OCI-LY1 (cell line): ENCODE data around the gene EXPH5.
"Not testable (repeated sequence)": the region's sequence is repeated elsewhere in the genome, so short reads cannot be mapped to it uniquely, and the experiment has no call there.

ENCODE experiments used
- H2AFZ ChIP-seq: fragments of 200-600 bp; sonication (generic), shearing (Covaris generic); 2 replicates; pipeline ENCODE4 v1.6.0; 2014; ENCODE audit warnings: antibody characterized with exemption, mild to moderate bottlenecking, low read length
- H3F3A ChIP-seq: fragments of 200-600 bp; sonication (generic), shearing (Covaris generic); 2 replicates; pipeline ENCODE4 v1.6.0; 2014; ENCODE audit warnings: mild to moderate bottlenecking, antibody characterized with exemption, low read length, moderate library complexity; ENCODE audit not compliant: insufficient read depth
- H3K27ac ChIP-seq: fragments of 200-600 bp; sonication (generic); 2 replicates; pipeline ENCODE4 v1.5.1; 2014; ENCODE audit warnings: low read length, mixed run types, mild to moderate bottlenecking, low read depth; ENCODE audit not compliant: poor library complexity, severe bottlenecking
- H3K27me3 ChIP-seq: fragments of 200-600 bp; sonication (generic); 2 replicates; pipeline ENCODE4 v1.6.0; 2014; ENCODE audit warnings: antibody characterized with exemption, mild to moderate bottlenecking, low read length, moderate library complexity; ENCODE audit not compliant: insufficient read depth
- H3K36me3 ChIP-seq: fragments of 200-600 bp; sonication (generic); 2 replicates; pipeline ENCODE4 v1.6.1; 2014; ENCODE audit warnings: mild to moderate bottlenecking, antibody characterized with exemption, low read length, moderate library complexity, mixed read lengths; ENCODE audit not compliant: insufficient read depth
- H3K4me1 ChIP-seq: fragments of 200-600 bp; sonication (generic); 2 replicates; pipeline ENCODE4 v1.5.1; 2014; ENCODE audit warnings: mild to moderate bottlenecking, low read length, moderate library complexity; ENCODE audit not compliant: insufficient read depth, severe bottlenecking
- H3K4me2 ChIP-seq: fragments of 200-600 bp; sonication (generic), shearing (Covaris generic); 2 replicates; pipeline ENCODE4 v1.6.1; 2014; ENCODE audit warnings: low read length
- H3K4me3 ChIP-seq: fragments of 200-600 bp; sonication (generic); 2 replicates; pipeline ENCODE4 v1.5.1; 2014; ENCODE audit warnings: low read length, low read depth, mild to moderate bottlenecking, mixed read lengths; ENCODE audit not compliant: poor library complexity, severe bottlenecking
- H3K79me2 ChIP-seq: fragments of 200-600 bp; shearing (Covaris generic); 2 replicates; pipeline ENCODE4 v1.6.1; 2016; ENCODE audit warnings: mixed run types, low read length, mixed read lengths; ENCODE audit not compliant: insufficient read depth
- H3K9ac ChIP-seq: fragments of 200-600 bp; sonication (generic), shearing (Covaris generic); 2 replicates; pipeline ENCODE4 v1.6.1; 2014; ENCODE audit warnings: mild to moderate bottlenecking, low read length, mixed read lengths
- H3K9me2 ChIP-seq: fragments of 200-600 bp; sonication (generic), shearing (Covaris generic); 2 replicates; pipeline ENCODE4 v1.6.1; 2014; ENCODE audit warnings: low read depth, mild to moderate bottlenecking, low read length, mixed read lengths
- H3K9me3 ChIP-seq: fragments of 200-600 bp; shearing (Covaris generic); 2 replicates; pipeline ENCODE4 v1.6.1; 2014; ENCODE audit warnings: low read length, mixed read lengths
- H4K20me1 ChIP-seq: fragments of 200-600 bp; sonication (generic), shearing (Covaris generic); 2 replicates; pipeline ENCODE4 v1.6.0; 2016; ENCODE audit warnings: mild to moderate bottlenecking, low read length; ENCODE audit not compliant: insufficient read depth
- CTCF ChIP-seq: fragments of 200-600 bp; sonication (generic), shearing (Covaris generic); IDR thresholded peaks from 2 replicates; pipeline ENCODE4 v1.5.1; 2017; ENCODE audit warnings: mild to moderate bottlenecking, antibody characterized with exemption, low read length, moderate library complexity, mixed read lengths
- EZH2 ChIP-seq: fragments of 200-600 bp; sonication (generic), shearing (Covaris generic); IDR thresholded peaks from 2 replicates; pipeline ENCODE4 v1.8.0; 2017; ENCODE audit warnings: borderline replicate concordance, mixed run types, mild to moderate bottlenecking, antibody characterized with exemption, low read length, moderate library complexity, mixed read lengths

Gene EXPH5

GRCh38 chr11:108589136-108589535, 4.4 kb downstream of the EXPH5 start:
- Histone ChIP-seq H3K27me3 (peaks cover 9% of the 10 kb centered on the region; the same call in 1 of the 2 replicates), H3K9me3 (no peaks in the 10 kb centered on the region), H2AFZ (no peak overlapping the region), H3K4me3 (no peak overlapping the region), H3K9ac (no peak overlapping the region), H3K27ac (no peak overlapping the region), H3K36me3 (no peaks in the 10 kb centered on the region), H3K4me2 (no peak overlapping the region), H3F3A (no peaks in the 10 kb centered on the region), H4K20me1 (no peaks in the 10 kb centered on the region), H3K79me2 (no peaks in the 10 kb centered on the region), H3K4me1 (peaks cover 8% of the 10 kb centered on the region), H3K9me2 (no peaks in the 10 kb centered on the region)
- TF ChIP-seq CTCF, result no peak
- no peak for TF ChIP-seq EZH2

GRCh38 chr11:108588287-108588686, 5.3 kb downstream of the EXPH5 start:
- H3K27me3 ChIP-seq, result peaks cover 9% of the 10 kb centered on the region; the same call in 1 of the 2 replicates
- no peak overlapping the region for H2AFZ ChIP-seq
- H3K9me3 ChIP-seq, result no peaks in the 10 kb centered on the region
- H3K4me1 ChIP-seq, result peaks cover 8% of the 10 kb centered on the region
- TF ChIP-seq EZH2, result no peak
- no peak overlapping the region for H3K27ac ChIP-seq
- no peak overlapping the region for H3K4me3 ChIP-seq
- no peaks in the 10 kb centered on the region for H3K79me2 ChIP-seq
- no peaks in the 10 kb centered on the region for H3K36me3 ChIP-seq
- no peak overlapping the region for H3K9ac ChIP-seq
- no peaks in the 10 kb centered on the region for H3F3A ChIP-seq
- H3K4me2 ChIP-seq, result no peak overlapping the region
- no peaks in the 10 kb centered on the region for H3K9me2 ChIP-seq
- no peaks in the 10 kb centered on the region for H4K20me1 ChIP-seq

- Histone ChIP-seq H3K4me3 (no peak overlapping the region), H3K27me3 (peaks cover 4% of the 10 kb centered on the region; the same call in 1 of the 2 replicates), H4K20me1 (no peaks in the 10 kb centered on the region), H3K27ac (no peak overlapping the region), H2AFZ (no peak overlapping the region), H3F3A (no peaks in the 10 kb centered on the region), H3K79me2 (no peaks in the 10 kb centered on the region), H3K4me2 (no peak overlapping the region), H3K9me2 (no peaks in the 10 kb centered on the region), H3K9ac (no peak overlapping the region), H3K36me3 (no peaks in the 10 kb centered on the region), H3K9me3 (no peaks in the 10 kb centered on the region), H3K4me1 (no peaks in the 10 kb centered on the region)
- TF ChIP-seq EZH2 (no peak), CTCF (no peak)
These were observed 6.5 kb downstream of the EXPH5 start for GRCh38 chr11:108587109-108587508.

GRCh38 chr11:108586600-108586999, 7.0 kb downstream of the EXPH5 start:
- Histone ChIP-seq H3K36me3 (no peaks in the 10 kb centered on the region), H3K79me2 (no peaks in the 10 kb centered on the region), H3K9me3 (no peaks in the 10 kb centered on the region)

GRCh38 chr11:108586185-108586584, 7.4 kb downstream of the EXPH5 start:
- not testable (repeated sequence) for H3K9me2 ChIP-seq, H3K4me3 ChIP-seq, H3K79me2 ChIP-seq, H3K4me1 ChIP-seq, H2AFZ ChIP-seq, H3K27me3 ChIP-seq, H4K20me1 ChIP-seq, H3K36me3 ChIP-seq, H3K9me3 ChIP-seq, H3K4me2 ChIP-seq, H3F3A ChIP-seq, H3K9ac ChIP-seq, H3K27ac ChIP-seq

More at GRCh38 chr11:108586600-108586999, 7.0 kb downstream of the EXPH5 start:
- Histone ChIP-seq H3K4me3 (no peak overlapping the region), H3K27ac (no peak overlapping the region), H3K4me1 (no peaks in the 10 kb centered on the region), H3K4me2 (no peak overlapping the region), H4K20me1 (no peaks in the 10 kb centered on the region), H3K9ac (no peak overlapping the region), H2AFZ (no peak overlapping the region), H3F3A (no peaks in the 10 kb centered on the region), H3K27me3 (no peaks in the 10 kb centered on the region), H3K9me2 (no peaks in the 10 kb centered on the region)
- TF ChIP-seq CTCF (no peak), EZH2 (no peak)
